GM21529 (cell line): Measurements from ENCODE around the gene FHAD1.

Experiments
- ATAC-seq: cut with Tn5 transposase; IDR thresholded peaks from one replicate; pipeline ENCODE4 v1.9.1; 2021; ENCODE audit not compliant: unreplicated experiment

The FHAD1 gene

GRCh38 chr1:15390667-15391066 lies 143.6 kb downstream of the FHAD1 start:
- ATAC-seq: no peak

GRCh38 chr1:15391366-15391765 lies 144.3 kb downstream of the FHAD1 start:
- no peak for ATAC-seq

GRCh38 chr1:15393475-15394257 lies 146.6 kb downstream of the FHAD1 start:
- ATAC-seq: no peak

- ATAC-seq: no peak
These were observed 147.3 kb downstream of the FHAD1 start for GRCh38 chr1:15394258-15394690.

- ATAC-seq: no peak
These were observed 150.2 kb downstream of the FHAD1 start for GRCh38 chr1:15397236-15397635.

GRCh38 chr1:15399710-15400109 lies 152.7 kb downstream of the FHAD1 start:
- ATAC-seq: no peak

GRCh38 chr1:15400627-15401026 lies 153.6 kb downstream of the FHAD1 start:
- ATAC-seq: no peak

GRCh38 chr1:15401391-15402055 lies 154.5 kb downstream of the FHAD1 start:
- no peak for ATAC-seq

GRCh38 chr1:15402809-15403450 lies 155.9 kb downstream of the FHAD1 start:
- ATAC-seq: no peak

- ATAC-seq: no peak
These were observed 157.0 kb downstream of the FHAD1 start for GRCh38 chr1:15403962-15404580.

- no peak for ATAC-seq
These were observed 158.3 kb downstream of the FHAD1 start for GRCh38 chr1:15405106-15405850.

GRCh38 chr1:15406614-15407559 lies 159.9 kb downstream of the FHAD1 start:
- no peak for ATAC-seq

- ATAC-seq: no peak
These were observed 160.6 kb downstream of the FHAD1 start for GRCh38 chr1:15407580-15407979.

GRCh38 chr1:15408890-15409387 lies 161.9 kb downstream of the FHAD1 start:
- no peak for ATAC-seq

GRCh38 chr1:15409388-15410222 lies 162.6 kb downstream of the FHAD1 start, which contains the start of gene EFHD2:
TSS of gene EFHD2 (plus strand) at chr1:15409888. CDS start at chr1:15409972, 84 bp downstream.
- ATAC-seq: peak; percentile 81

GRCh38 chr1:15410223-15410883 lies 163.3 kb downstream of the FHAD1 start:
- ATAC-seq: no peak

- ATAC-seq: no peak
These were observed 163.8 kb downstream of the FHAD1 start for GRCh38 chr1:15410884-15411245.

GRCh38 chr1:15411593-15412137 lies 164.6 kb downstream of the FHAD1 start:
- ATAC-seq: peak; percentile 49
